SK-N-SH treated with all-trans-retinoic acid at 6 μM for 48 hours (cell line): ENCODE results near the gene NAALADL2.

Experiments used
- ATAC-seq: fragments of 200-7000 bp; cut with Tn5 transposase; 3 replicates; pipeline ENCODE4 v1.9.1; 2020; ENCODE audit warnings: mild to moderate bottlenecking, moderate library complexity
- ARNTL ChIP-seq: fragments of 450-650 bp; formaldehyde crosslinking; IDR thresholded peaks from 2 replicates; pipeline ENCODE4 v1.5.0; 2020; ENCODE audit warnings: low read depth, mild to moderate bottlenecking, moderate library complexity, borderline replicate concordance
- BACH2 ChIP-seq: fragments of 250-450 bp; sonication (Bioruptor Pico); IDR thresholded peaks from 2 replicates; pipeline ENCODE4 v1.9.0; 2021; ENCODE audit warnings: mild to moderate bottlenecking, borderline replicate concordance
- CSDC2 ChIP-seq: fragments of 250-450 bp; sonication (Bioruptor Pico); IDR thresholded peaks from 2 replicates; pipeline ENCODE4 v1.5.0; 2020; ENCODE audit warnings: mild to moderate bottlenecking, moderate library complexity
- ESRRG ChIP-seq: fragments of 250-450 bp; sonication (Bioruptor Pico); IDR thresholded peaks from 2 replicates; pipeline ENCODE4 v1.6.1; 2021; ENCODE audit warnings: mild to moderate bottlenecking
- GLIS3 ChIP-seq: fragments of 250-450 bp; sonication (Bioruptor Pico); IDR thresholded peaks from 2 replicates; pipeline ENCODE4 v1.5.0; 2020; ENCODE audit warnings: mild to moderate bottlenecking, moderate library complexity
- ISL1 ChIP-seq: fragments of 250-450 bp; sonication (Bioruptor Pico); IDR thresholded peaks from 2 replicates; pipeline ENCODE4 v2.1.2; 2022; ENCODE audit warnings: mild to moderate bottlenecking, moderate library complexity
- PPARA ChIP-seq: fragments of 250-450 bp; sonication (Bioruptor Pico); IDR thresholded peaks from 2 replicates; pipeline ENCODE4 v1.5.0; 2020; ENCODE audit warnings: mild to moderate bottlenecking, borderline replicate concordance
- RARB ChIP-seq: fragments of 250-450 bp; sonication (Bioruptor Pico); IDR thresholded peaks from 2 replicates; pipeline ENCODE4 v1.8.0; 2021; ENCODE audit warnings: mild to moderate bottlenecking, moderate library complexity
- SNAI2 ChIP-seq: fragments of 250-450 bp; sonication (Bioruptor Pico); IDR thresholded peaks from 2 replicates; pipeline ENCODE4 v1.5.0; 2020; ENCODE audit warnings: mild to moderate bottlenecking, moderate library complexity
- TCF4 ChIP-seq: fragments of 250-450 bp; sonication (Bioruptor Pico); IDR thresholded peaks from 2 replicates; pipeline ENCODE4 v1.8.0; 2021; ENCODE audit warnings: mild to moderate bottlenecking, moderate library complexity, borderline replicate concordance
- TOX ChIP-seq: fragments of 250-450 bp; sonication (Bioruptor Pico); IDR thresholded peaks from 2 replicates; pipeline ENCODE4 v1.8.0; 2021; ENCODE audit warnings: mild to moderate bottlenecking, moderate library complexity, borderline replicate concordance
- ZC3H10 ChIP-seq: fragments of 250-450 bp; sonication (Bioruptor Pico); IDR thresholded peaks from 2 replicates; pipeline ENCODE4 v1.5.1; 2021; ENCODE audit warnings: mild to moderate bottlenecking, moderate library complexity
- ZFP30 ChIP-seq: fragments of 450-650 bp; formaldehyde crosslinking; IDR thresholded peaks from 2 replicates; pipeline ENCODE4 v1.5.0; 2022; ENCODE audit warnings: mild to moderate bottlenecking, moderate library complexity
- ZNF565 ChIP-seq: fragments of 450-650 bp; formaldehyde crosslinking; conservative IDR thresholded peaks from 2 replicates; pipeline ENCODE4 v1.5.0; 2020; ENCODE audit warnings: low read depth, mild to moderate bottlenecking, moderate library complexity
- ZNF8 ChIP-seq: fragments of 450-650 bp; formaldehyde crosslinking; IDR thresholded peaks from 2 replicates; pipeline ENCODE4 v1.5.0; 2020; ENCODE audit warnings: mild to moderate bottlenecking, moderate library complexity
- TF ChIP-seq, protein P1 (sequence below): fragments of 250-450 bp; sonication (Bioruptor Pico); IDR thresholded peaks from 2 replicates; pipeline ENCODE4 v1.5.0; 2020; ENCODE audit warnings: mild to moderate bottlenecking, moderate library complexity
- TF ChIP-seq, protein P2 (sequence below): fragments of 250-450 bp; sonication (Bioruptor Pico); IDR thresholded peaks from 2 replicates; pipeline ENCODE4 v1.8.0; 2020; ENCODE audit warnings: mild to moderate bottlenecking, moderate library complexity, borderline replicate concordance
- TF ChIP-seq, protein P3 (sequence below): fragments of 250-450 bp; sonication (Bioruptor Pico); IDR thresholded peaks from 2 replicates; pipeline ENCODE4 v1.5.1; 2021; ENCODE audit warnings: mild to moderate bottlenecking, moderate library complexity

NAALADL2 gene

DNA sequence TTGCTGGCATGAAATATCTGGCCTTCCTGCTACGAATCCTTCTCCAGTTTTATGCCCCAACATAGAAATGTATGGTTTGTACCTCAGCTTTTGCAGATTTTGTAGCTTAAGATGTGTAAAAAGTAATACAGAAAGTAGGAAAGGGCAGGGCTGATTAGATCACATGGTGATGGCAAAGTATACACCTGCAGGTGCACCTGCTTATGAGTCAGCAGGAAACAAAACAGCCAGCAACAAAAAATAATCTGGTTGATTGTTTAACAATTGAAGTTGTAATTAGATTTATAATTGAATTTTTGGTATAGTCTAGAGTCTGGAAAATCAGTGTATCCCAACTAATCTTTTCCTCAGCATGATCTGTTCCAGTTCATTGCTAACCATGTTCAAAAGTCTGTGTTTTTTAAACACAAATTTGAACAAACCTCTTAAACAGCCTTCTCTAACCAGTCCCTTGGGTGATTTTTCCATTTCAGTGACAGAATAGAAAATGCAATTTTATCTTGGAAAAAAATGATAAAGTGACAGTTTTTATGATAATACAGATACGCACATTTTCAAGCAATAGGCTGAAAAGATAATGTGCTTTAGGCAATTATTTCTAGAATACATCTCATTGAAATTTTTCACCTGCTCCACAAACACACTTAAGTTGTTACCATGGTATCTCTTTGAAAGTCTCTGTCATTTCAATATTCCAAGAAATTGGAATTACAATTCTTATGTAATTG is 477.4 kb downstream of the NAALADL2 start (continued):
- TF ChIP-seq, protein P1, sequence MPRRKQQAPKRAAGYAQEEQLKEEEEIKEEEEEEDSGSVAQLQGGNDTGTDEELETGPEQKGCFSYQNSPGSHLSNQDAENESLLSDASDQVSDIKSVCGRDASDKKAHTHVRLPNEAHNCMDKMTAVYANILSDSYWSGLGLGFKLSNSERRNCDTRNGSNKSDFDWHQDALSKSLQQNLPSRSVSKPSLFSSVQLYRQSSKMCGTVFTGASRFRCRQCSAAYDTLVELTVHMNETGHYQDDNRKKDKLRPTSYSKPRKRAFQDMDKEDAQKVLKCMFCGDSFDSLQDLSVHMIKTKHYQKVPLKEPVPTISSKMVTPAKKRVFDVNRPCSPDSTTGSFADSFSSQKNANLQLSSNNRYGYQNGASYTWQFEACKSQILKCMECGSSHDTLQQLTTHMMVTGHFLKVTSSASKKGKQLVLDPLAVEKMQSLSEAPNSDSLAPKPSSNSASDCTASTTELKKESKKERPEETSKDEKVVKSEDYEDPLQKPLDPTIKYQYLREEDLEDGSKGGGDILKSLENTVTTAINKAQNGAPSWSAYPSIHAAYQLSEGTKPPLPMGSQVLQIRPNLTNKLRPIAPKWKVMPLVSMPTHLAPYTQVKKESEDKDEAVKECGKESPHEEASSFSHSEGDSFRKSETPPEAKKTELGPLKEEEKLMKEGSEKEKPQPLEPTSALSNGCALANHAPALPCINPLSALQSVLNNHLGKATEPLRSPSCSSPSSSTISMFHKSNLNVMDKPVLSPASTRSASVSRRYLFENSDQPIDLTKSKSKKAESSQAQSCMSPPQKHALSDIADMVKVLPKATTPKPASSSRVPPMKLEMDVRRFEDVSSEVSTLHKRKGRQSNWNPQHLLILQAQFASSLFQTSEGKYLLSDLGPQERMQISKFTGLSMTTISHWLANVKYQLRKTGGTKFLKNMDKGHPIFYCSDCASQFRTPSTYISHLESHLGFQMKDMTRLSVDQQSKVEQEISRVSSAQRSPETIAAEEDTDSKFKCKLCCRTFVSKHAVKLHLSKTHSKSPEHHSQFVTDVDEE (CRISPR knock-in tag), result no peak
- TF ChIP-seq ESRRG (no peak), ISL1 (CRISPR knock-in tag) (no peak), ZFP30 (no peak), BACH2 (no peak), GLIS3 (CRISPR knock-in tag) (no peak), CSDC2 (no peak)
- TF ChIP-seq, protein P2, sequence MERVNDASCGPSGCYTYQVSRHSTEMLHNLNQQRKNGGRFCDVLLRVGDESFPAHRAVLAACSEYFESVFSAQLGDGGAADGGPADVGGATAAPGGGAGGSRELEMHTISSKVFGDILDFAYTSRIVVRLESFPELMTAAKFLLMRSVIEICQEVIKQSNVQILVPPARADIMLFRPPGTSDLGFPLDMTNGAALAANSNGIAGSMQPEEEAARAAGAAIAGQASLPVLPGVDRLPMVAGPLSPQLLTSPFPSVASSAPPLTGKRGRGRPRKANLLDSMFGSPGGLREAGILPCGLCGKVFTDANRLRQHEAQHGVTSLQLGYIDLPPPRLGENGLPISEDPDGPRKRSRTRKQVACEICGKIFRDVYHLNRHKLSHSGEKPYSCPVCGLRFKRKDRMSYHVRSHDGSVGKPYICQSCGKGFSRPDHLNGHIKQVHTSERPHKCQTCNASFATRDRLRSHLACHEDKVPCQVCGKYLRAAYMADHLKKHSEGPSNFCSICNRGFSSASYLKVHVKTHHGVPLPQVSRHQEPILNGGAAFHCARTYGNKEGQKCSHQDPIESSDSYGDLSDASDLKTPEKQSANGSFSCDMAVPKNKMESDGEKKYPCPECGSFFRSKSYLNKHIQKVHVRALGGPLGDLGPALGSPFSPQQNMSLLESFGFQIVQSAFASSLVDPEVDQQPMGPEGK (CRISPR knock-in tag), result no peak

DNA sequence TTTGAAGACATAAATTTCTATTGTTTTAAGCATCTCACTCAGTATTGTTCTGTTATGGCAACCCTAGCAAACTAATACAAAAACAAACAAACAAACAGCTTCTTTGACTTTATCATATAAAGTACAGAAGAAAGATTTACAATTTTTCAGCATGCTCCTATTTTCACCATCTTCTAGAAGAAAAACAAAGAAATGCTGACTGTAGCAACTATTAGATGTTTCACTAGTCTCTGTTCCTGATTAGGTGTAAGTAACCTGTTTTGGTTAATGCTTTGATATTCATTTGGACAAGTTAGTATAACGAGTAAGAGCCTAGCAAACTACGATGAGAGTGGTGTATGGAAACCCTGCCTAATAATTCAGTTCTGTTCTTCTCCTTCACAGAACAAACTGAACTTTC is 478.5 kb downstream of the NAALADL2 start:
- TF ChIP-seq ZNF565 (CRISPR knock-in tag) (no peak), BACH2 (no peak), ZNF8 (CRISPR knock-in tag) (no peak), ARNTL (CRISPR knock-in tag) (no peak), TCF4 (CRISPR knock-in tag) (no peak), RARB (CRISPR knock-in tag) (no peak), TOX (no peak), ZC3H10 (no peak), GLIS3 (CRISPR knock-in tag) (no peak), PPARA (CRISPR knock-in tag) (no peak), SNAI2 (no peak)
- TF ChIP-seq, protein P3, sequence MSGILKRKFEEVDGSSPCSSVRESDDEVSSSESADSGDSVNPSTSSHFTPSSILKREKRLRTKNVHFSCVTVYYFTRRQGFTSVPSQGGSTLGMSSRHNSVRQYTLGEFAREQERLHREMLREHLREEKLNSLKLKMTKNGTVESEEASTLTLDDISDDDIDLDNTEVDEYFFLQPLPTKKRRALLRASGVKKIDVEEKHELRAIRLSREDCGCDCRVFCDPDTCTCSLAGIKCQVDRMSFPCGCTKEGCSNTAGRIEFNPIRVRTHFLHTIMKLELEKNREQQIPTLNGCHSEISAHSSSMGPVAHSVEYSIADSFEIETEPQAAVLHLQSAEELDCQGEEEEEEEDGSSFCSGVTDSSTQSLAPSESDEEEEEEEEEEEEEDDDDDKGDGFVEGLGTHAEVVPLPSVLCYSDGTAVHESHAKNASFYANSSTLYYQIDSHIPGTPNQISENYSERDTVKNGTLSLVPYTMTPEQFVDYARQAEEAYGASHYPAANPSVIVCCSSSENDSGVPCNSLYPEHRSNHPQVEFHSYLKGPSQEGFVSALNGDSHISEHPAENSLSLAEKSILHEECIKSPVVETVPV (CRISPR knock-in tag), result no peak
- TF ChIP-seq, protein P1 (CRISPR knock-in tag), result no peak
- TF ChIP-seq, protein P2 (CRISPR knock-in tag), result no peak
- ATAC-seq, result no peak
